Hypothalamus (tissue), 51 donors: ENCODE measurements around the gene NOVA2.

Source experiments
- DNase-seq, 51 donors: peaks; one replicate each; lab custom pipeline; 2025; lab: John Stamatoyannopoulos, UW

NOVA2 gene

DNA sequence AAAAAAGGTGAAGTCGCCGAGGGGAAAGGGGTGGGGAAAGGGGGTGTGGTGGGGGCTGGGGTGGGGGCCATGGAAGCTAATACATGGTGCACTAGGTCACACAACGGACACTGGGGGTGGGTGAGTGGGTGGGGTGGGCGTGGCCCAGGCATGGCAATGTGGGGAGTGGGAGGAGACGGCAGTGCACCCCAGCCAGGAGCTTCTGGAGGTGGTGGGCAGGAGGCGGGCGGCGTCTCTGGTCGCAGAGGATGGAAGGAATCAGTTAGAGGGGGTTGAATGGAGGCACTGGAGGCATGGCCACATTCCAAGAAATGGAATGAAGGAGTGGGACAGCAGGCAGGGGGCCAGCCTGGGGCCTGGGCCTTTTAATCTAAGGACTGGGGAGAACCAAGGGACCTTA lies 39.9 kb downstream of the NOVA2 start:
- DNase-seq, result no peak

DNA sequence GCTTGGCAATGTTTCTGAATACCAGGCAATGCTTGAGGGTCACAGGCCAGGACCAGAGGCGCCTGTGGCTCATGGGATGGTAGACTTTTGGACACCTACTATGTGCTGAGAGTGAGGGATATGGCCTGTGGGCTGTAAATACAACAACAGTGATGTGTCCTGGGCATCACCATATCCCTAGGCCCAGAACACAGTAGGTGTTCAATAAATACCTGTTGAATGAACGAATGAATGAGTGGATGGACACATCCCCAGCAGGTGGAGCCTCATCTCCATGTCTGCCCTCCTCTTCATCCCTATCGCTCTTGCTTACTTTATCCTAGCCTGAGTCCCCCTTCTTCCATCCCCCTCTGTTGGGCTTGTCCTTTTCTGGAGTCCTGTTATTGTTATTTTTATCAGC lies 42.6 kb downstream of the NOVA2 start:
- DNase-seq, result no peak

DNA sequence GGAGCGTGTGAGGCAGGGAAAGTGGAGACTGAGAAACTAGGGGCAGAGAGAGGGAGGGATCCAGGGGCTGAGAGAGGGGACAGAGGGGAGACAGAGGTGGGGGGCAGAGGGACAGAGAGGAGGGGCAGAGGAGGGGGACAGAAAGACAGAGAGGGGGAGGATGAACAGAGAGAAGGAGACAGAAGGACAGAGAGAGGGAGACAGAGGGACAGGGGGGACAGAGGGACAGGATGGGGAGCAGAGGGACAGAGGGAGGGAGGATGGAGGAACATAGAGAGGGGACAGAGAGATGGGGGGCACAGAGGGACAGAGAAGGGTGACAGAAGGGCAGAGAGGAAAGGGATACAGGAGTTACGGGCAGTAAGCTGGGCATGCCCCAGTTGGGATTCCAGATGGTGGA lies 44.4 kb downstream of the NOVA2 start:
- DNase-seq, result no peak

DNA sequence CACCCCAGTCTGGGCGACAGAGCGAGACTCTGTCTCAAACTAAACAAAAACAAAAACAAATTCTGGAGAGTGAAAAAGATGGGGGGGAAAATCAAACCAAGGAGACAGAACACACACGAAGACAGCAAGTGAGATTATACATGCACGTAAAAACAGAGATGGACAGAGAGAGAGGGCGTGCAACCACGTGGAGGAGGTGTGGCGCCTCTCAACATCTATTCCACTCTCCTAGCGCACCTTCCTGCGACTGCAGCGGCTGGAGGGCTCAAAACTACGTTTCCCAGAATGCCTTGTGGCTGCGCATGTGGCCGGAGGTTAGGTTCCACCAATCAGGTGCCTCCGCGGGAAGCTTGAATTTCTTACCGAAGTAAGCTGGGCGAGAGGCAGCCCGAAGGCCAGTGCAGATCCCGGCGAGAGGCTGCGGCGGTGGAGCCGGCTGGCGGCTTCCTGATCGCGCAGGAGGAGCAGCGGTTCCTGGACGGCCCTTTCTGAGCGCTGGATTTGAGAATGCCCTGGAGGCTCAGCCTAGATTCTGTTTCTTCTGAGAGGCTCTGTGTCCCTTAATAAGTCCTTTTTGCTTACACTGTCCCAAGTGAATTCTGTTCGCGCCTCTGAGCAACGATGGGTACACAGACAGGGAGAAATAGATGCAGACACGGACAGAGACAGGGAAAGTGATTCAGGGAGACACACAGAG lies 46.0 kb downstream of the NOVA2 start:
- peak; percentile 13 to 88 (median 69) for DNase-seq

DNA sequence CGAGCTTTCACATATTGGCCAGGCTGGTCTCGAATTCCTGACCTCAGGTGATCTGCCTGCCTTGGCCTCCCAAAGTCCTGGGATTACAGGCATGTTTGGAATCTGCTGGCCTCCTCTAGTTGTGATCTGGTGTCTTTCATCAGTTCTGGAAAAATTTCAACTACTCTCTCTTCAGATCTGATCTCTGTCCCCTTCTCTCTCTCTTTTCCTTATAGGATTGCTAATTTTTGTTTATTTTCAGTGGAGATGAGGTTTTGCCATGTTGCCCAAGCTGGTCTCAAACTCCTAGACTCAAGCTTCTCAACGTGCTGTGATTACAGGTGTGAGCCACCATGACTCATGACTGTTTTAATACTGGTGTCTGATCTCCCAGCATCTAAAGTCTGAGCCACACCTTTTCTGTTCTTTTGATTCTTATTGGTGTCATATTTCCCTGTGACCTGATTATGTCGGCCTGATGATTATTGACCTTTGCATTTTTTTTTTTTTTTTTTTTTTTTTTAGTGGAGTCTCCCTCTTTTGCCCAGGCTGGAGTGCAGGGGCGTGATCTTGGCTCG lies 48.7 kb downstream of the NOVA2 start:
- DNase-seq, result no peak

DNA sequence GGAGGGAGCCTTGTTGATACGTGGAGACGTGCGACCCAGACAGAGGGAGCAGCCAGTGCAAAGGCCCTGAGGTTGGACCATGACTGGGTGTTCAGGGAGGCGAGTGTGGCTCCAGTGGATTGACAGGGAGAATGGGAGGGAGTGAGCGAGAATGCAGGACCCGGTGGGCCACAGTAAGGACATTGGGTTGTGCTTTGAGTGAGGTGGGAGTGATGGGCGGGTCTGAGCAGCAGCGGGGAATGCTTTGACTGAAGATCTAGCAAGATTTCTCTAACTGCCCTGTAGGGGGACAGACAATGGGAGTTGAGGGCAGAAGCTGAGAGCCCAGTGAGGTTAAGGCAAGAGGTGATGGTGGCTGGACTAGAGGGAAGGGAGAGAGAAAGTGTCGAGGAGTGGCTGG lies 51.4 kb downstream of the NOVA2 start:
- no peak for DNase-seq

DNA sequence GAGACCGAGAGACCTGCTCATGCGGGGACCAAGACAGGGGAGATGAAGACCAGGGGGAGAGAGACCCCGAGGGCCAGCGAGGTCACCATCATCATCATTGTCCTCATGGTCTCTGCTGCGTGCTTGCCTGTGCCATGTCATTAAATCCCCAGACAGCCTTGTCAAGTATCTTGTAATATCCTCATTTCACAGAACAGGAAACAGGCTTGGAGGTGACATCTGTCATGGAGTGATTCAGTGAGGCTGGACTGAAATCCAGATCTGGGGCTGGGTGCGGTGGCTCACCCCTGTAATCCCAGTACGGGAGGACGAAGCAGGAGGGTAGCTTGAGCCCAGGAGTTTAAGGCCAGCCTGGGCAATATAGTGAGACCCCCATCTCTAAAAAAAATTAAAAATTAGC lies 53.2 kb downstream of the NOVA2 start:
- DNase-seq, result no peak

DNA sequence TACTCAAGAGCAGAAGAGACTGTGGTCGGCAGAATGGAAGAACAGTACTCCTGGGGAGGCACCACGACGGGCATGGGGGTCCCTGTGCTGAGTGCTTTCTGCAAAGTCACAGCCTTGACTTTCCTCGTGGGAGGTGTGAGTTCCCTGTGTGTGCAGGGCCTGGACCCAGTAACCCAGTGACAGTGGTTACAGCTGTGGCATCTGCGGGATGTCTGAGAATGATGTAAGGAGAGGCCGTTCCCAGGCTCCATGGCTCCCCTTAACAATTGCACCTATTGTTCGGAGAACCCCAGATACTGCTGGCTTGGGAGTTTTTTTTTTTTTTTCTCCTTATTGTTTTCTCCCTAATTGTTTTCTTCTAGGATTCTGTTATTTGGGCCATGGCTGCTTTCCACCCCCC lies 54.0 kb downstream of the NOVA2 start:
- DNase-seq, result peak in 36 of 51 donors; percentile 4 to 68 (median 30)

DNA sequence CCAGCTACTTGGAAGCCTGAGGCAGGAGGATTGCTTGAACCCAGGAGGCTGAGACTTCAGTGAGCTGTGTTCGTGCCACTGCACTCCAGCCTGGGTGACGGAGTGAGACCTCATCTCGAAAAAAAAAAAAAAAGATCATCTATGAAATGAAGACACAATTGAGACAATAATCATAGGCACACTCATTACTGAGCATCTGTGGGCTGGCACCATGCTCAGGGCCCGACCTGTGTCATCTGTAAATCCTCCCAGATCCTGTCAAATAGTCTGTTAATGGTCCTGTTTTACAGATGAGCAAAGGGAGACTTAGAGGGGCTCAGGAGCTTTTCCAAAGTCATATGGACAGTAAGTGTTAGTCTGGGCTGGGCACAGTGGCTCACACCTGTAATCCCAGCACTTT lies 54.9 kb downstream of the NOVA2 start:
- no peak for DNase-seq

DNA sequence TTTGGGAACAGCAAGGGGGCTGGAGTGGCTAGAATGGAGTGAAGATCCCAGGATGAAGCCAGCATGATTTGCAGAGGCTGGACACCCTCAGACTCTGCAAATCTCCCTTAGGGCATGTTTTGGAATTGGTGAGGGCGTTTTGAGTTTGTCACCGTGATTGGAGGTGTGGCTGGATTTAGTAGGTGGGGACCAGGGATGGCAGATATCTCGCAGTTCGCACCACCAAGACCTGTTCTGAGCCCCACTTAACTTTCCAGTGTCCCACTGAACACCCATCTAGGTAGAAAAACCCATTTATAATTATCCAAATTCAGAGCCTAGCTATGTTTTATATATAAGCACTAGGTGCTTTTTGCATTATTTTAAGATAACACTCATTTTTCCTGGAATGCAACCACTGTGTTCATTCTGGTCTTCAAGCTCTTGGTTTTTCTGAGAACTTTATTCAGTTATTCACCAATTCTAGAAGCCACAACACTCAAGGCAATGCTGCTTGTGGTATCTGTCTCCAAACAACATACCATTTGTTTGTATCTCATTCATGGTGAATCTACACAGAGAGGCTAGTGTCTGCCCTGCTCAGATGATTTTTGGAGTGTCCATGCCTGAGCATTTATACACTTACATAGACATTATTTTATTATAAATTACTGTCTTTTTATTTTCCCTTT lies 56.1 kb downstream of the NOVA2 start:
- DNase-seq, result peak in 6 of 51 donors; percentile 6 to 32 (median 20)

DNA sequence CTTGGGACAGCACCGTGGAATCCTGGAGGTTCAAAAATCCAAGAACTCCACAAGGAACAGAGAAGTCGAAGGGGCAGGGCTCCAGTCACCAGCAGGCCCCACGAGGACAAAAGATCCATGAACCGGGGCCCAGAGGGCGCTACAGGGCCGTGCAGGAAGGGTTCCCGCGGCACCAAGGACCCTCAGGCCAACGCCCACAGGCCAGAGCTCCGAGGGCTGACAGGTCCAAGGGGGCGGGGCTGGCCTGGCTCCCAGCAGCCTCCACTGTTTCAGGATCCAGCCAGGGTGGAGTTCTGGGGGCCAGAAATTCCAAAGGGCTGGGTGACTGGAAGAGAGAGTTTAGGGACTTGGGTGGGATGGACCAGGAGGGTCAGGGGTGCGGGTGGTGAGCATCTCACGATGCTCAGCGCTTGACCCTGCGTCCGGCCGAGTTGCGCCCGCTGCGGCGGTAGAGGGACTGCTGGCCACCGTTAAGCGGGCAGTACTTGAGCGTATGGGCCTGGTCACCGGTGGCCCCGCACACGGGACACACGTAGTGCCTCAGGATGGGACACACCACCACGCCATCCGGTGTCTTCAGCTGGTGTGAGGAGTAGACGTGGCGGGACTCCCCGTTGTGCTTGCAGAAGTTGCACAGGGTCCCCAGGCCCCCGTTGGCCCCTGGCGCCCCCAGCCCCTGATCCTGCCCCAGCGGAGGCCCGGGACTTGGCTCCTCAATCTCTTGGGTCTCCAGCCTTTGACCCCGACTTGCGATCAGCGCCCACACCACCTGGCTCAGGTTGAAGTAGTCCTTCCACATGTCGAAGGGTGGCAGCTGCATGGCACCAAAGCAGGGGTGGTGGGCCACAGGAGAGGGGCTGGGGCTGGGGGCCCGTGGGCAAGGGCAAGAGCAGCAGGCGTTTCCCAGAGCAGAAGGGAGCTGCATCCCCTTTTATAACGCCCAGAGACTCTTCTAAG lies 59.5 kb downstream of the NOVA2 start, which contains the start of gene NANOS2:
TSS of gene NANOS2 (minus strand) at position 905 of the 957 bp plus-strand sequence. CDS start at position 820, 85 bp downstream.
- peak in 8 of 51 donors; percentile 2 to 38 (median 10) for DNase-seq

DNA sequence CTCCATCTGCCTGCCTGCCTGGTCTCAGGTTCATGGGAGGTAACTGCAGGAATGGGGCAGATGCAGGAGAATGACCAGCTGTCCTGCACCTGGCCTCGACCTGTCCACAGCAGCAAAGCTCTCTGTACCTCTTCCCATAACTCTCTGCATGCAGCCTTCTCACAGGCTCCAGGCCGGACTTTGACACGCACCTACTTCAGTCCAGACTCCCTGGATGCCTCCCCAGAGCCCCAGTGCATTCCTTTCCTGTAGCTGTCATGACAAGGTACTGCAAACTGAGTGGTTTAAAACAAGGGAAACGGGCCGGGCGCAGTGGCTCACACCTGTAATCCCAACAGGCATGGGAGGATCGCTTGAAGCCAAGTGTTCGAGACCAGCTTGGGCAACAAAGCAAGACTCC lies 62.4 kb downstream of the NOVA2 start:
- DNase-seq, result no peak

DNA sequence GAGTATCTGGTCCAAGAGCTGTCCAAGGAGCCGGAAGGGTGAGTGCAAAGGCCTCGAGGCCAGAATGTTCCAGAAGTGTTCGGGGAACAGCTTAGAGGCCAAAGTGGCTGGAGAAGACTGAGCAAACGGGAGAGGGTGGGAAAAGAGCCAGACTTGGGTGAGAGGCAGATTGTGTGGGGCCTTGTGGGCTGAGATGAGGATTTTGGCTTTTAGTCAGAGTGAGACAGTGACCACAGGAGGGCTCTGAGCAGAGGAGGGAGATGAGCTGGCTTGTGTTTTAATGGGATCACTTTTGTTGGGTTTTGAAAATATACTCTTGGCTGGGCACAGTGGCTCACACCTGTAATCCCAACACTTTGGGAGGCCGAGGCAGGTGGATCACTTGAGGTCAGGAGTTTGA lies 64.7 kb downstream of the NOVA2 start:
- DNase-seq, result peak in 1 of 51 donors; percentile 6

DNA sequence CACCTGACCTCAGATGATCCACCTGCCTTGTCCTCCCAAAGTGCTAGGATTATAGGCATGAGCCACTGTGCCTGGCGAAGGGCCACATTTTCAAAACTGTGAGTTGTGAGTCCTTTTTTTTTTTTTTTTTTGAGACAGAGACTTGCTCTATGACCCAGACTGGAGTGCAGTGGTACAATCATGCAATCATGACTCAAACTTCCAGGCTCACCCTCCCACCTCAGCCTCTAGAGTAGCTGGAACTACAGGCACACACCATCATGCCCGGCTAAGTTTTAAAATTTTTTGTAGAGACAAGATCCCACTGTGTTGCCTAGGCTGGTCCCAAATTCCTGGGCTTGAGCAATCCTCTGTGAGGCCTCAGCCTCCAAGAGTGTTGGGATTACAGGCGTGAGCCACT lies 67.4 kb downstream of the NOVA2 start:
- DNase-seq, result no peak

DNA sequence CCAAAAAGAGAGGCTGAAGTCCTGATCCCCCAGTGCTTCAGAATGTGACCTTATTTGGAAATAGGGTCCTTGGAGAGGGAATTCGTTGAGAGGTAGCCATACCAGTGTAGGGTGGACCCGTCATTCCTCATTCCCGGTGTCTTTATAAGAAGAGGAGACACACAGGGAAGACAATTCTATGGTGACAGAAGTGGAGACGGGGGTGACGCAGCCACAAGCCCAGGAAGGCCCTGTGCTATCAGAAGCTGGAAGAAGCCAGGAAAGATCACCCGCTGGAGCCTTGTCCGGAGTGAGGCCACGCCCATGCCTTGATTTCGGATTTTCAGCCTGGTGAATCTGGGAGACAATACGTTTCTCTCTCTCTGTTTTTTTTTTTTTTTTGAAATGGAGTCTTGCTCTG lies 68.7 kb downstream of the NOVA2 start:
- no peak for DNase-seq

DNA sequence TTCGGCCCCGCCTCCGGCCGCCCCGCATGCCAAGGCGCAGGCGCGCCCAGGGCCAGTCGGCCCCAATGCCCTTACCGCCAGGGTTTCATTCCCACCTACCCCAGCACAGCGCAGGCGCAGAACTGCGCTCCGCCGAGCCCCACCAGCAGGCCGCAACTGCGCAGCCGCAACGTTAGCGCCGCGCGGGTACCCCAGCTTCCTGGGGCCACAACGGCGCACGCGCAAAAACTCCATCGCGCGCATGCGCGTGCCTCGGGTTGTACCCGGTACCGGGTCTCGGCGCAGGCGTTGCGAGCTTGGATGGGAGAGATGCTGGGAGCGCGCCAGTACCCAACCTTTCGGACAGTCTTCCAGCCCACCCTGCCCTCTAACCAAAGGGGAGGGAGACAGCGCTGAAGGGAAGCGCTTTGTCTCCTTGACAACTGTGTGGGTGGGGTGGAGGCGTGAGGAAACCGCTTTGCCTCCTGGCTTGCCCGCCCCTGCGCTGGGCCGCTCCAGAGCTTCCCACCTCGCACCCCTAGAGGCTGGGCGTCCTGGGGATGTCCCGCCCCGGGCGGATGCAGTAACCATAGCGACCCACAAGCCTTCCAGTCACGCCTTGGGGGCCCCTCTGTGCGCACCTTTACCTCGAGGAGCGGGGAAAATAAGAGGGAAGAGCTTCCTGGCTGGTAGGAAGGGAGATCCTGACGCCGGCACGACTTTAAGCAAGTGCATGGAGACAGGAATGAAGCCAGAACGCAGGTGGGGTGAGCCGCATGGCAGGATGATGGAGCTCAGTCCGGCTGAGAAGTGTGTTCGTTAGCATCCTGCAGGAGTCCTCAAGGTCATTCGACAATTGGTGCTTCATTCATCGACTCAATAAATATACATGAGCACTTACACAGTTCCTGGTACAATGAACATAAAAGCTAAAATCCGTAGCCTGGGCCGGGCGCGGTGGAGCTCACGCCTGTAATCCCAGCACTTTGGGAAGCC lies 70.7 kb downstream of the NOVA2 start:
- DNase-seq, result peak; percentile 78 to 99 (median 96)

DNA sequence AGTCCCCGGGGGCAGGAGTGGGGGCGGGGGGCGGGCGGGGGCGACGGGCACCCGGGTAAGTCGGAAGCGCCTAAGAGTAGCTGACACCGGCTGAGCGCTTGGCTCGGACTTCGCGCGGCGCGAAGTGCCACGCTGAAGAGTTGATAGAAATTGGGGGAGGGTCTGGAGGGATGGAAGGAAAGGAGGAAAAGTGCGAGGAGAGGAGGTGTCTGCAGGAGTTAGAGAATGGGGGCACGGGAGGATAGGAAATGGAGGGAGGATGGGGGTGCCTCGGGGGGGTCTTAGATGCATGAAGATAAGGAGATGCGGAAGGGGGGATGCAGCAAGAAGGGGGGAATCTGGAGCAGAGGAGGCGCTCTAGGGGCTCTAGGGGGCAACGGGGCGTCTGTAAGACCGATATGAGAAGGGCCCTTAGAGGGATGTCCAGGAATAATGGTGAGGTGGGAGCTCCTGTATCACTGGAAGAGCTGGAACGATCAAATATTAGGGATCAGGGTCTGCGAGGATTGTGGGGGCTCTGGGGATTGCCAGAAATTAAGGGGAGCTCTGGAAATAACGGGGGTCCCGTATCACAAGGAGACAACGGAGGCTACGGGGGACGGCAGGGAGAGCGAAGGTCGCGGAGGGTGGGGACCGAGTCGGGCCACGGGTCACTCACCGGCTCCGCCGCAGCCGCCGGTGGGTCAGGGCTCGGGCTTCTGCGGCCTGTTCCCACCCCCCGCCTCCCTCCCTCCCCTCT lies 71.6 kb downstream of the NOVA2 start, which contains the start of gene MYPOP:
TSS of gene MYPOP (minus strand) at position 702 of the 739 bp plus-strand sequence. CDS start 840 bp downstream, outside the sequence.
- DNase-seq, result peak in 2 of 51 donors; percentile 42 to 43

DNA sequence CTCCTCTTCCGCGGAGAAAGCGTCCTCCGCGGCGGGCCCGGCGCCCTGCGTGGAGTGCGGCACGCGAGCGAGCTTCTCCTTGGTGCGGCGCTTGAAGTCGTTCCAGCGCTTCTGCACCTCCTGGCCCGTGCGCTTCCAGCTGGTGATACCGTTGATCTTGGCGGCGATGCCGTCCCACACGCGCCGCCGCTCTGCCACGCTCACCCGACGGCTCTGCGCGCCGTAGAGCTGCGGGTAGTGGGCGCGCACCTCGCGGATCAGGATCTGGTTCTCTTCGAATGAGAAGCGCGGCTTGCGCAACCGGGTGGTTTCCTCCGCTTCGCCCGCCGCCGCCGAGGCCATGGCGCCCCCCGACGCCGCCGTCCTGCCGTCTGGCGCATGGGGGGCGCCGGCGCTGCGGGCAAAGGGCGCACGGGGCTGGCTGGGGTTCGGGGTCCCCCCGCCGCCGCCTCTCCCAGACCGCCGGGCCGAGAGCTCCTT lies 72.2 kb downstream of the NOVA2 start:
- peak in 8 of 51 donors; percentile 8 to 22 (median 14) for DNase-seq
